HepG2 (cell line): ENCODE data around the gene KCNJ5. TPM values are rescaled to one million over a fixed set of nuclear protein-coding genes. Genes with fewer than 3 reads are reported as not detected.

Experiments
- ATAC-seq: fragments of 200-7000 bp; cut with Tn5 transposase; 3 replicates; pipeline ENCODE4 v1.9.1; 2020; ENCODE audit warnings: mild to moderate bottlenecking, moderate library complexity
- BruUV-seq: library from RNA; stranded (reverse); fragments of 400-500 nt; replicated peaks from 2 replicates; lab custom pipeline; 2021; lab: Mats Ljungman, UMichigan
- CTCF ChIA-PET: fragments of 300-600 bp; formaldehyde crosslinking; extraction: SDS; loops from one replicate; lab custom pipeline; 2021; ENCODE audit warnings: low total read pairs, inconsistent platforms, low intra/inter-chr PET ratio; lab: Yijun Ruan, JAX
- POLR2A ChIA-PET: fragments of 350-600 bp; sonication (Branson Sonifier 250); formaldehyde crosslinking; loops from one replicate; lab custom pipeline; 2020; ENCODE audit warnings: antibody characterized with exemption, inconsistent platforms; lab: Yijun Ruan, JAX
- DNase-seq: peaks from one replicate; pipeline ENCODE4 v3.0.0-alpha.2; 2015; ENCODE audit warnings: low spot score
- FAIRE-seq: peaks from 3 replicates; lab custom pipeline; 2011; peaks lifted over from hg19 to GRCh38; lab: Jason Lieb, UNC
- H2AFZ ChIP-seq: one replicate; pipeline ENCODE4 v1.6.1; 2011; ENCODE audit warnings: low read length, inconsistent platforms
- H3K27ac ChIP-seq: fragments of 300-600 bp; 3 replicates; pipeline ENCODE4 v1.8.0; 2011; ENCODE audit warnings: mixed run types, mild to moderate bottlenecking, mixed read lengths, low read length, inconsistent platforms; ENCODE audit not compliant: insufficient read depth; ENCODE audit errors: extremely low read length
- H3K27me3 ChIP-seq, 2 experiments: fragments of 200-600 bp in 1 of 2; 2 replicates in 1 of 2; 3 replicates in 1 of 2; pipeline versions ENCODE4 v1.6.0 to v1.8.0; 2011; ENCODE audit warnings: low read length in 2 of 2, mild to moderate bottlenecking in 2 of 2, moderate library complexity in 2 of 2, inconsistent platforms in 1 of 2; ENCODE audit not compliant: insufficient read depth in 2 of 2, control insufficient read depth in 1 of 2
- H3K36me3 ChIP-seq, 2 experiments: fragments of 200-600 bp in 1 of 2; replicated peaks in 1 of 2; 2 replicates in 1 of 2; 3 replicates in 1 of 2; pipeline versions ENCODE4 v1.5.1 to v1.8.0; 2011; ENCODE audit warnings: low read length in 2 of 2, inconsistent platforms in 1 of 2; ENCODE audit not compliant: insufficient read depth in 2 of 2, control insufficient read depth in 1 of 2
- H3K4me1 ChIP-seq: 2 replicates; pipeline ENCODE4 v1.5.1; 2012; ENCODE audit warnings: low read length, inconsistent platforms; ENCODE audit not compliant: insufficient read depth
- H3K4me2 ChIP-seq: 2 replicates; pipeline ENCODE4 v1.6.0; 2011; ENCODE audit warnings: low read depth, low read length, inconsistent platforms
- H3K4me3 ChIP-seq, 3 experiments: fragments of 200-600 bp in 1 of 3; sonication (generic), shearing (Covaris generic) in 1 of 3; replicated peaks in 1 of 3; 2 replicates each; pipeline ENCODE4 v1.5.1; 2011 to 2016; ENCODE audit warnings: low read length in 3 of 3, inconsistent platforms in 2 of 3, low read depth in 2 of 3, mild to moderate bottlenecking in 2 of 3, control low read depth in 1 of 3, mixed read lengths in 1 of 3; ENCODE audit not compliant: insufficient read depth in 1 of 3
- H3K79me2 ChIP-seq: one replicate; pipeline ENCODE4 v1.6.1; 2011; ENCODE audit warnings: low read length, inconsistent platforms; ENCODE audit not compliant: insufficient read depth
- H3K9ac ChIP-seq: 2 replicates; pipeline ENCODE4 v1.6.0; 2011; ENCODE audit warnings: mild to moderate bottlenecking, low read depth, low read length, inconsistent platforms; ENCODE audit not compliant: insufficient read depth
- H3K9me3 ChIP-seq: 2 replicates; pipeline ENCODE4 v1.5.1; 2012; ENCODE audit warnings: mild to moderate bottlenecking, low read length
- H4K20me1 ChIP-seq: 2 replicates; pipeline ENCODE4 v1.6.0; 2011; ENCODE audit warnings: inconsistent platforms, mild to moderate bottlenecking, low read length, moderate library complexity; ENCODE audit not compliant: insufficient read depth
- AKAP8 ChIP-seq: sonication (generic); formaldehyde crosslinking; IDR thresholded peaks from 2 replicates; pipeline ENCODE4 v1.5.1; 2020; ENCODE audit warnings: mild to moderate bottlenecking, missing genetic modification reagents
- BRD4 ChIP-seq: sonication (generic); formaldehyde crosslinking; IDR thresholded peaks from 2 replicates; pipeline ENCODE4 v1.4.0; 2020; ENCODE audit warnings: missing genetic modification reagents
- GTF3A ChIP-seq: sonication (generic); formaldehyde crosslinking; conservative IDR thresholded peaks from 2 replicates; pipeline ENCODE4 v1.4.0; 2020; ENCODE audit warnings: mild to moderate bottlenecking, missing genetic modification reagents
- NRL ChIP-seq: sonication (generic); formaldehyde crosslinking; IDR thresholded peaks from 2 replicates; pipeline ENCODE4 v1.5.0; 2020; ENCODE audit warnings: missing genetic modification reagents, mild to moderate bottlenecking, moderate library complexity, borderline replicate concordance
- SIN3A ChIP-seq: IDR thresholded peaks from 2 replicates; pipeline ENCODE4 v1.6.1; 2011; ENCODE audit warnings: low read depth, mild to moderate bottlenecking, control low read depth, low read length, borderline replicate concordance
- ZNF543 ChIP-seq: sonication (generic); formaldehyde crosslinking; IDR thresholded peaks from 2 replicates; pipeline ENCODE4 v1.4.0; 2020; ENCODE audit warnings: mild to moderate bottlenecking, missing genetic modification reagents
- ZSCAN21 ChIP-seq: sonication (generic); formaldehyde crosslinking; IDR thresholded peaks from 2 replicates; pipeline ENCODE4 v1.8.0; 2022; ENCODE audit warnings: mild to moderate bottlenecking, missing genetic modification reagents, moderate library complexity, borderline replicate concordance
- WGBS: methylation state at CpG from one replicate; pipeline ENCODE4 v1.1.6; 2017; ENCODE audit warnings: low lambda C conversion rate; 5-methylcytosine and 5-hydroxymethylcytosine counted together
- in situ Hi-C: cut with HindIII; loops from 2 replicates; pipeline ENCODE4 v1.10.0; 2017; ENCODE audit warnings: low pct_unique_long_range_greater_than_20kb; ENCODE audit not compliant: extremely low pct_ligation_motif_present
- intact Hi-C: fragments of 100-400 bp; cut with micrococcal nuclease; formaldehyde crosslinking; loops from one replicate; pipeline ENCODE4 v1.10.0; 2022; ENCODE audit not compliant: unreplicated experiment
- polyA plus RNA-seq, 8 experiments: library from polyadenylated mRNA; depleted of rRNA in 3 of 8; stranded (reverse) in 7 of 8; unstranded in 1 of 8; fragments of >200 nt; fragmentation: Illumina TruSeq in 4 of 8; extraction: Trizol in 4 of 8; gene quantifications; 2 replicates each; pipeline versions ENCODE4 v1.2.1 to v1.2.3, GENCODE V29; 2011 to 2016; ENCODE audit warnings: low read depth in 4 of 8, missing spikeins in 1 of 8, mixed read lengths in 1 of 8; ENCODE audit not compliant: insufficient read depth in 1 of 8
- total RNA-seq, 5 experiments: library from RNA; depleted of rRNA; stranded (reverse); fragments of >200 nt; fragmentation: Illumina TruSeq; extraction: Trizol; gene quantifications; 2 replicates each; pipeline ENCODE4 v1.2.3, GENCODE V29; 2016; ENCODE audit warnings: low read depth in 1 of 5
- TF ChIP-seq, protein P1 (sequence below): sonication (generic); formaldehyde crosslinking; IDR thresholded peaks from 2 replicates; pipeline ENCODE4 v1.4.0; 2020; ENCODE audit warnings: missing genetic modification reagents, borderline replicate concordance
- TF ChIP-seq, protein P2 (sequence below): sonication (generic); formaldehyde crosslinking; IDR thresholded peaks from 2 replicates; pipeline ENCODE4 v1.4.0; 2020; ENCODE audit warnings: missing genetic modification reagents
- TF ChIP-seq, protein P3 (sequence below): IDR thresholded peaks from 2 replicates; pipeline ENCODE4 v1.6.1; 2016; ENCODE audit warnings: mild to moderate bottlenecking, missing biosample characterization, missing genetic modification reagents
- TF ChIP-seq, protein P4 (sequence below): sonication (generic); formaldehyde crosslinking; IDR thresholded peaks from 2 replicates; pipeline ENCODE4 v1.5.1; 2020; ENCODE audit warnings: missing genetic modification reagents, mild to moderate bottlenecking, borderline replicate concordance

KCNJ5 gene
- total and polyA plus RNA-seq, 2 of the 13 experiments (the other 11 are each of a cell fraction or from before 2014, with no cell fraction given): not detected

DNA sequence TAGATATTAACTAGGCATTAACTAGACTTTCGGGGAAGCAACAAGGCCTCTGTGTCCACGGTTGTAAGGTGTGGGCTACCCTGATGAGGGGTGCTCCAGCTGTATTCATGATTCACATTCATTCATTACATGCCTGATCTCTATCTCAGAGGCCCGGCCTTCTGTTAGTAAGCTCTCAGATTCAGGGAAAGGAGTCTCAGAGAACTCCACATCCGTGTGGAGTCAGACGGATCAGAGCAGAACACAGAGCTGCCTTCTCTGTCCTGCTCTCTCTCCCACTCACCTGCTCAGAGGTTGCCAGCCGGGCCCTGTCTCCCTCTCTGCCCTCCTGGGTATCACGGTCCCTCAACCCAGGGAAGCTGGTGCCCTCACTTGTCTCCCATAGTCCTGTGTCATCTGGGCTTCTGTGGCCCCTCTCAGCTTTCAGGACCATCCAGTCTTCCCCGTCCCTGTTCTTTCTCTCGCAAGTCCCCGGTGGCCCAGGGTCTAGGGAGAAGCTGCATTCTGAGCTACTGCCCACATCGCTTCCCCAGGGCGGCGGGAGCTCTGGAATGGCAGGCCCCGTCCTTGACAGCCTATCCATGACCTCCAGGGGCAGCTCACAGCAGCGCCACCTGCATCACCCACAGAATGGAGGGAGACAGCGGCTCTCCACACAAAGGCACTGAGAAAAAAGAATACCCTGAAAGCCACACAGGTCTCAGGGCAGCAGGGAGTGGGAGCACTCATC lies 47.2 kb downstream of the KCNJ5 start:
- ChIA-PET POLR2A (no interaction called here), CTCF (no interaction called here)
- in situ Hi-C loops: no loop called here
- Histone ChIP-seq H3K27ac (no peak overlapping the region), H3K36me3 (no peaks in the 10 kb centered on the region), H3K79me2 (no peaks in the 10 kb centered on the region), H4K20me1 (no peaks in the 10 kb centered on the region), H3K9ac (no peak overlapping the region), H3K4me2 (no peak overlapping the region), H3K27me3 (peaks cover 14 to 69% of the 10 kb centered on the region in 2 experiments; a peak in 3 of 5 replicates), H2AFZ (no peak overlapping the region), H3K9me3 (no peaks in the 10 kb centered on the region), H3K4me3 (no peak overlapping the region), H3K4me1 (no peaks in the 10 kb centered on the region)
- no TSS peak for BruUV-seq
- WGBS: 26% methylated on average over 13 of the region's 16 CpGs
- FAIRE-seq: no peak
- no peak for TF ChIP-seq NRL (CRISPR knock-in tag)
- ATAC-seq: peak; percentile 58
- intact Hi-C loops: no loop called here
- no peak for DNase-seq

DNA sequence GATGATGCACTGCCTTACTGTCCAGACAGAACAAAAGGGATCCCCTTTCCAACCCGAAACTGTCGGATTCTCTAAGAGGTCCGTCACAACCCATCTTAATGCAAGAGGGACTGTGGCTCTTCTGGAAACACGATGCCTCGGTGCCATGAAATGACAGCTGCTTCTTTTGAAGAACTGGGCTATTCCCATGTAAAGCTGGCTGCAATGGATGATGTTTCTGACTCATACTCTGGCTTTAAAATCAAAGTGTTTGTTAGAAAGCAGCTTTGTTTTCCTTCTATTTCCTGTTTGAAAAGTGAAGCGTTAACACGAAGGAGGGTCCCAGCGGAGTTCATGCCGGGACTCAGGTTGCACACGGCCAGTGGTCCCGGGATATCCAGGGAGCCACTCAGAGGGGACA lies 48.4 kb downstream of the KCNJ5 start:
- H3K9ac ChIP-seq: no peak overlapping the region
- no peak overlapping the region for H2AFZ ChIP-seq
- POLR2A ChIA-PET: no interaction called here
- in situ Hi-C loops (no loop called here), intact Hi-C loops (no loop called here)
- no peak overlapping the region for H3K4me2 ChIP-seq
- CTCF ChIA-PET: no interaction called here
- no peaks in the 10 kb centered on the region for H4K20me1 ChIP-seq
- no peaks in the 10 kb centered on the region for H3K36me3 ChIP-seq
- FAIRE-seq: no peak
- whole genome bisulfite sequencing: 28% methylated on average over 8 of the region's 11 CpGs
- H3K4me1 ChIP-seq: no peaks in the 10 kb centered on the region
- H3K27ac ChIP-seq: no peak overlapping the region
- peaks cover 14 to 70% of the 10 kb centered on the region in 2 experiments; a peak in 3 of 5 replicates for H3K27me3 ChIP-seq
- no peaks in the 10 kb centered on the region for H3K79me2 ChIP-seq
- no peak for ATAC-seq
- H3K4me3 ChIP-seq: no peak overlapping the region
- no TSS peak for BruUV-seq
- no peak for DNase-seq
- no peaks in the 10 kb centered on the region for H3K9me3 ChIP-seq
- TF ChIP-seq SIN3A (no peak), BRD4 (no peak), GTF3A (CRISPR knock-in tag) (no peak), ZSCAN21 (CRISPR knock-in tag) (no peak), ZNF543 (no peak), AKAP8 (CRISPR knock-in tag) (no peak)
- TF ChIP-seq, protein P1, sequence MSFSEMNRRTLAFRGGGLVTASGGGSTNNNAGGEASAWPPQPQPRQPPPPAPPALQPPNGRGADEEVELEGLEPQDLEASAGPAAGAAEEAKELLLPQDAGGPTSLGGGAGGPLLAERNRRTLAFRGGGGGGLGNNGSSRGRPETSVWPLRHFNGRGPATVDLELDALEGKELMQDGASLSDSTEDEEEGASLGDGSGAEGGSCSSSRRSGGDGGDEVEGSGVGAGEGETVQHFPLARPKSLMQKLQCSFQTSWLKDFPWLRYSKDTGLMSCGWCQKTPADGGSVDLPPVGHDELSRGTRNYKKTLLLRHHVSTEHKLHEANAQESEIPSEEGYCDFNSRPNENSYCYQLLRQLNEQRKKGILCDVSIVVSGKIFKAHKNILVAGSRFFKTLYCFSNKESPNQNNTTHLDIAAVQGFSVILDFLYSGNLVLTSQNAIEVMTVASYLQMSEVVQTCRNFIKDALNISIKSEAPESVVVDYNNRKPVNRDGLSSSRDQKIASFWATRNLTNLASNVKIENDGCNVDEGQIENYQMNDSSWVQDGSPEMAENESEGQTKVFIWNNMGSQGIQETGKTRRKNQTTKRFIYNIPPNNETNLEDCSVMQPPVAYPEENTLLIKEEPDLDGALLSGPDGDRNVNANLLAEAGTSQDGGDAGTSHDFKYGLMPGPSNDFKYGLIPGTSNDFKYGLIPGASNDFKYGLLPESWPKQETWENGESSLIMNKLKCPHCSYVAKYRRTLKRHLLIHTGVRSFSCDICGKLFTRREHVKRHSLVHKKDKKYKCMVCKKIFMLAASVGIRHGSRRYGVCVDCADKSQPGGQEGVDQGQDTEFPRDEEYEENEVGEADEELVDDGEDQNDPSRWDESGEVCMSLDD: no peak
- TF ChIP-seq, protein P2, sequence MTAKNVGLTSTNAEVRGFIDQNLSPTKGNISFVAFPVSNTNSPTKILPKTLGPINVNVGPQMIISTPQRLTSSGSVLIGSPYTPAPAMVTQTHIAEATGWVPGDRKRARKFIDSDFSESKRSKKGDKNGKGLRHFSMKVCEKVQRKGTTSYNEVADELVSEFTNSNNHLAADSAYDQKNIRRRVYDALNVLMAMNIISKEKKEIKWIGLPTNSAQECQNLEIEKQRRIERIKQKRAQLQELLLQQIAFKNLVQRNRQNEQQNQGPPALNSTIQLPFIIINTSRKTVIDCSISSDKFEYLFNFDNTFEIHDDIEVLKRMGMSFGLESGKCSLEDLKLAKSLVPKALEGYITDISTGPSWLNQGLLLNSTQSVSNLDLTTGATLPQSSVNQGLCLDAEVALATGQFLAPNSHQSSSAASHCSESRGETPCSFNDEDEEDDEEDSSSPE (CRISPR knock-in tag): no peak
- TF ChIP-seq, protein P3, sequence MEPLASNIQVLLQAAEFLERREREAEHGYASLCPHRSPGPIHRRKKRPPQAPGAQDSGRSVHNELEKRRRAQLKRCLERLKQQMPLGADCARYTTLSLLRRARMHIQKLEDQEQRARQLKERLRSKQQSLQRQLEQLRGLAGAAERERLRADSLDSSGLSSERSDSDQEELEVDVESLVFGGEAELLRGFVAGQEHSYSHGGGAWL: no peak
- TF ChIP-seq, protein P4, sequence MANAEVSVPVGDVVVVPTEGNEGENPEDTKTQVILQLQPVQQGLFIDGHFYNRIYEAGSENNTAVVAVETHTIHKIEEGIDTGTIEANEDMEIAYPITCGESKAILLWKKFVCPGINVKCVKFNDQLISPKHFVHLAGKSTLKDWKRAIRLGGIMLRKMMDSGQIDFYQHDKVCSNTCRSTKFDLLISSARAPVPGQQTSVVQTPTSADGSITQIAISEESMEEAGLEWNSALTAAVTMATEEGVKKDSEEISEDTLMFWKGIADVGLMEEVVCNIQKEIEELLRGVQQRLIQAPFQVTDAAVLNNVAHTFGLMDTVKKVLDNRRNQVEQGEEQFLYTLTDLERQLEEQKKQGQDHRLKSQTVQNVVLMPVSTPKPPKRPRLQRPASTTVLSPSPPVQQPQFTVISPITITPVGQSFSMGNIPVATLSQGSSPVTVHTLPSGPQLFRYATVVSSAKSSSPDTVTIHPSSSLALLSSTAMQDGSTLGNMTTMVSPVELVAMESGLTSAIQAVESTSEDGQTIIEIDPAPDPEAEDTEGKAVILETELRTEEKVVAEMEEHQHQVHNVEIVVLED (CRISPR knock-in tag): no peak
